Stimulated activated CD4-positive, alpha-beta T cell treated with anti-CD3 and anti-CD28 coated beads, TNF-alpha, amount 100 ng/mL, for 48 hours (primary cell): ENCODE data around the gene TOP1.
"Not testable (repeated sequence)": the region's sequence is repeated elsewhere in the genome, so short reads cannot be mapped to it uniquely, and the experiment has no call there.

Experiments
- DNase-seq, 3 donors: peaks; one replicate each; pipeline ENCODE4 v3.0.0-alpha.2; 2020; ENCODE audit warnings: low read depth in 3 of 3

TOP1 gene

DNA sequence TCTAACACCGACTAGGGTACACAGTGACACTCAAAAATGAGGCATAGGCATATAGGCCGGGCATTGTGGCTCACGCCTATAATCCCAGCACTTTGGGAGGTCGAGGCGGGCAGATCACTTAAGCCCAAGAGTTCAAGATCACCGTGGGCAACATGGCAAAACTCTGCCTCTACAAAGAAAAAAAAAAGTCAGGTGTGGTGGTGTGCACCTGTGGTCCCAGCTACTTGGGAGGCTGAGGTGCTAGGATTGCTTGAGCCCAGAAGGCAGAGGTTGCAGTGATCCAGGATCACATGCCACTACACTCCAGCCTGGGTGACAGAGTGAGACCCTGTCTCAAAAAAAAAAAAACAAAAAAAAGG, 24.7 kb upstream of the TOP1 start:
- not testable (repeated sequence) for DNase-seq

DNA sequence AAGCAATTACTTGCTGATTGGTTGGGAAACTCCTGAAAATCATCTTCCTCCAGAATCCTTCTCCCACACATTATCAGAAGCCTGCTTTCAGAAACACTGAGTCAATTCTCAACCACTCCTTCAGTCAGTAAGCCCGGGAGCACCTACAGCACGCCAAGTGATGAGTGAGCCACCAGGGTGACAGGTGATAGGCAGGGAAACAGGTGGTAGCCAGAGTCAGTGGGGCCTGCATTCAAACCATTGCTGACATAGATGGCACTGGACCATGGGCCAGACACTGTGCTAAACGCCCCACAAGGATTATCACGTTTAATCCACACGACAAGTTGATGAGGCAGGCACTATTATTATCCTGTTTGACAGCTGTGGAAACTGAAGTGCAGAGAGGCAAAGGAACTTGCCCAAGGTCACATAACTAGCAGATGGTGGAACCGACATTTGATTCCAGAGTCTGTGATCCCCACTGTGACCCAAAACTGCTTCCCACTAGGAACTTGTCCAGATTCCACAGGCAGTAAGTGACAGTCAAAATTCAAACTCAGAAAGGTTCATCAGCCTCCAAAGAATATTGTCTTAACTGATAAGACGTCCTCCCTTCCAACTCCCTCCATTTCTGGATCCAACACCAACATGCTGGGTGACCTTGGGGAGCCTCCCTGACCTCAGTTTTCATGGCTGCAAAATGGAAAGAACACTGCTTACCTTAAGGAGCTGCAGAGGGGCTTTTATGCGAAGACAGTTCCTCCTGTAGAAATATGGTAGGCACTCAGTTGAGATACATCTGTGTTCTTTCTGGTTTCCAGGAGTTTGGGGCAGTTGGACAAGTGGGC, 23.9 kb upstream of the TOP1 start:
- DNase-seq = no peak

DNA sequence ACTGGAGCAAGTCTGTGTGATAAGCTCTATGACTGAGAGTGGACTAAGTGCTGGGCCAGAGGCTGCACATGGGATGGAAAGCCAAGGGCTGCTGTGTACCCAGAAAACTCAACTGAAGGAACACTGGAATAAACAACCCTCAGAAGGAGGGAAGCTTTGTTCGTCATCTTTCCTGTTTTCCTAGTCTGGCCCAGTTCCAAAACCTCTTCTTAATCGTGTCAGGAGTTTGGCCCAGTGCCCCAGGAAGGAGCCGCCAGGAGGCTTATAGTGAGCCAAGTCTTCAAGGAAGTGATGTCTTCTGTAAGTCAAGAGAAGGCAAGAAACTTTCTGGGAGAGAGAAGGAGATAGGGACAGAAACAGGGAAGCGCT, 23.3 kb upstream of the TOP1 start:
- no peak for DNase-seq

- no peak for DNase-seq
Measured at GRCh38 chr20:41006126-41006935, 22.3 kb upstream of the TOP1 start.

- DNase-seq = no peak
Measured at GRCh38 chr20:41006936-41007474, 21.6 kb upstream of the TOP1 start.

DNA sequence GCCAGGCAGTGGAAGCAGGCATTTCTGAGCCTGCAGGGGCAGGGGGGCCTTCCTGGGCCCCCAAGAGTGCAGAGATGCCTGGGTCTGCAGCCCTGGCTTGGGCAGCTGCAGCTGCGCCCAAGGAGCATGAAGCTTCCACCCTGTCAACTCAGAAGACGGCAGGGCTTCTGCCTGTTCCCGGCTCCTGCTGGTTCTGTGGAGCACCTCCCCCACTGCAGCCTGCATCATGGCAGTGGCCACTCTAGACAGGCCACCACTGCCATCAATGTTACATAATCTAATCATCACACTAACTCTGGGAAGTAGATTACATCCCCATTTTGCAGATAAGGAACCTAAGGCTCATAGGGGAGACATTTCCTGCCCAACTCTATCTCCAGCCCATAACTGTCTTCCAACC, 21.1 kb upstream of the TOP1 start:
- no peak for DNase-seq

- DNase-seq = no peak
Measured at GRCh38 chr20:41009946-41010345, 18.7 kb upstream of the TOP1 start.

DNA sequence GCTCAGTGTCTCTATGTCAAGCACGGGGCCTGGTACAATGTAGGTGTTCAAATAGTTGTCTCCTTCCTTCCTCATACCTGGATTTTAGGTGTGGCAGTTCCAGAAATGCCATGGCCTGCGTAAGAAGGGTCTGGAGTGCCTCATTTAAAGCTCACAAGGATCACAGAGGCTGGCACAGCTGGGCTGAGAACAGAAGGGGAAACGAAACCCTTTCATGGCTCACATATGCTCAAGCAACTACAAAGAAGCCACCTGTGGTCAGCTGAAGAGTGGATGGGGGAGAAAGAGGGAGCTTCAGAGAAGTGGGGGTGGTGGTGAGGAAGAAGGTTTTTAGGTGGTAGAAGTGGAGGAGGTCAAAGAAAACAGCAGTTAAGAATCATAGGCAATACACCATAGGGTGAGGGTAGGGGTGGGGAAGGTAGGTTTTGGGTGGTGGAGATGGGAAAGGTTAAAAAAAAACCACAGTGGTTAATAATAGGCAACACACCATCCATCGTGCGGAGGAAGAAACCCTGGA, 17.0 kb upstream of the TOP1 start:
- no peak for DNase-seq

DNA sequence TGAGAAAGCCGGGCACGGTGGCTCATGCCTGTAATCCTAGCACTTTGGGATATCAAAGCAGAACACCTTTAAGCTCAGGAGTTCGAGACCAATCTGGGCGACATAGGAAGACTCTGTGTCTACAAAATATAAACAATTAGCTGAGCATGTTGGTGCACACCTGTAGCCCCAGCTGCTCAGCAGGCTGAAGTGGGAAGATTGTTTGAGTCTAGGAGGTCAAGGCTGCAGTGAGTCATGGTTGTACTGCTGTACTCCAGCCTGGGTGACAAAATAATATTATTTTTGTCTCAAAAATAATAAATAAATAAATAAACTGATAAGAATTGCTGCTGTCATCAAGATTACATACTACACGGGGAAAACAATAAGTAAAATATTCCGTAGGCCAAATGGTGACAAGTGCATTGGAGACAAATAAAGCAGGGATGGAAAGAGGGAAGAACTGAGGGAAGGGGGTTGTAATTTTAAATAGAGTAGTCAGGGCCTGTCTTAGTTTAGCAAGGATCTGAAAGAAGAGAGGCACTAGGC, 14.0 kb upstream of the TOP1 start:
- no peak for DNase-seq

DNA sequence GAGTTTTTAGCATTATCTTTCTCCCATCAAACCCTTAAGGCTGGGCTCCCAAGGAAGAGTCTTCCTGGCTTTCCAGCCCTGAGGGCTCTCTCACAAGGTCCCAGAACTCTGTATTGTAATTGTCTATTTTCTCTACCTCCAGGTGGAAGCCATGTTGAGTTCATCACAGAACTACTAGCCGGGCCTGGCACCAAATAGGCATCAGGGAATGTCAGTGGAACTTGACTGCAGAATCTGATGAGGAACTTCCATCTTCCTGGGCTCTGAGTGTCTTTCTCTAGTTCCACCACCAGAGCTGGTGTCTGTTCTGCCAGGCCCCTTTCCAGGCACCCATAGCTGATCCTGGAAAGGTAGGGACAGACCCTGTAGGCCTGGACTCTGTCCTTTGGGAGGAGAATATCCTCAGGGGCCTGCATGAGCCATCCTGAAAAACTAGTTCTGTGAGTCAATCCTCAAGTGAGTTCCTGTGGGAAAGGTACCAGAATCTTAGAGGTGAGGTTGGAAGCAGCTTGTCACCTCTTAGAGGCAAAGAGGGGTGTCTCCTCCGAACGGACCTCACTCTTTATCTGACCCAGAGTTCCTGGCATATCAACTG, 11.1 kb upstream of the TOP1 start:
- no peak for DNase-seq

GRCh38 chr20:41018153-41018552, 10.5 kb upstream of the TOP1 start:
- DNase-seq = no peak

- DNase-seq = no peak
Measured at GRCh38 chr20:41023549-41023948, 5.1 kb upstream of the TOP1 start.

GRCh38 chr20:41027366-41027765, 1.3 kb upstream of the TOP1 start:
- no peak for DNase-seq

- DNase-seq = no peak
Measured at GRCh38 chr20:41027872-41028358, 707 bp upstream of the TOP1 start.

GRCh38 chr20:41029150-41029901, 704 bp downstream of the TOP1 start:
- DNase-seq = no peak

DNA sequence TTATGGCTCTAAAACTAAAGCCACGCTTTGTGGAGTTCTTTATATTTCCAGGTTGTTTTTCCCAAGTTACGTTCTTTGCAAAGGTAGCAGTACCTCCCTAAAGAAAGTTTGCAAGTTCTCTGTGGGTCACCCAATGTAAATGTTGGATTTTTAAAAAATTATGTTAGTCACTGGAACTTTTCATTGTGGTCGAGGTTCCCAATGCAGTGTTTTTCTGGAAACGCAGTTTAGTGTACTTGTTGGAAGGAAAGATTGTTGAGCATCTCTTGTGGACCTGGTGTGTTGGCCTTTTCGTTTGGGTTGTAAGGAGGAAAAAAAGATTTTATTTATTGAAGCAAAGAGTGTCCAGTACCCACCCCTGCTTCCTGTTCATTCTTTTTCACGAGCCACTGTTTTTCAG, 1.4 kb downstream of the TOP1 start:
- no peak for DNase-seq

- DNase-seq = no peak
Measured at GRCh38 chr20:41030531-41031242, 2.1 kb downstream of the TOP1 start.

DNA sequence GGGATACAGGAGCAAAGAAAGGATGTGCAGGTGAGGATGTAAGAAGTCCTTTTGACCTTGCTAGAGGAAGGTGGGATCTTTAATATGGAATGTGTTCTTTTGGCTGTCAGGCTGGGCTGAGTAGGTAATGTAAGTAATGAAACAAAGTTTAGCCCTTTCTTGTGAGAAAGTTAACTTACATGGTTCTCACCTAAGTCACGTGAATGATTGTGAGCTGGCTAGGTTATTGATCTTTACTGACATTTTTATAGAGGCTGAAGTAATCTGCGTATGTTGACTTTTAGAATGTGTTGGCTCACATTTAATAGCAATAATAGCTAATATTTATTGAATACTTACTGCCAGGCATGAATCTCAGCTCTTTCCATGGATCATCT, 2.6 kb downstream of the TOP1 start:
- no peak for DNase-seq

DNA sequence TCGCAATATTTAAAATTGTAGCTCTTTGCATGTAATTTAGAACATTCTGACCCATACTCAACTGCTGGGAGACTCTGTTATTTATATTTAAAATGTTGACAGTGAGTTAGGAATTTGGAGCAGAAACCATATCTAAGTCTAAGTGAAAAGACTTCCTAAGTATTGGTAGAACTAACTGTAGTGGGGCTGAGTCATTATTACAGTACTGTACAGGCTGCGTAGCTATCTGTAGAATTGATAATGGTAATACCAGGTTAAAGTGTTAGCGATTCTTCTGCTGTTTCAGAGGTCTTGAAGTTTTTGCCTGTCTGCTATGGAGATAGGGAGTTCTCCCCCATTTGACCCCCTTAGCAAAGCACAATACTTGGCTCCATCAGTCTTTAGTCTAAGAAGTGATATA, 3.6 kb downstream of the TOP1 start:
- no peak for DNase-seq

DNA sequence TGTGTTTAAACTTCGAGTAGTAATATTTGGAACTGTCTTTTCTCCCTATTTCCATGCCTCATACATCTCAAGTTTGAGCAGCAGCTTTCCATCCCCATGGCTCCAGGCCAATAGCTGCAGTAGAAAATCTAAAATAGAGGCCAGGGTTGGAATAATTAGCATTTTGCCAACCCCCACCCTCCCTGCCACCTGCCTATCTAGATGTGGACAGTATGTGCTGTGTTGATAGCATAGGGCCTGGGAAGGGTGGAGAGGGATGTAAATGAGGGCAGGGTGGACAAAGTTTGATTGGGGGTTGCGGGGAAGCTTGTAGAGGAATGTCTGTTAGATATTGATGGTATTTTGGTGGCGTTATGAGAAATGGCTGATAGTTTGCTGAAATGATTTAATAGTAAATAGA, 5.6 kb downstream of the TOP1 start:
- DNase-seq = no peak

- no peak for DNase-seq
Measured at GRCh38 chr20:41035207-41035606, 6.6 kb downstream of the TOP1 start.
